GM18909 (cell line): Measurements from ENCODE around the gene MMP10.
"Not testable (repeated sequence)": the region's sequence is repeated elsewhere in the genome, so short reads cannot be mapped to it uniquely, and the experiment has no call there.

Source experiments
- ATAC-seq: cut with Tn5 transposase; IDR thresholded peaks from one replicate; pipeline ENCODE4 v1.9.1; 2021; ENCODE audit warnings: mild to moderate bottlenecking; ENCODE audit not compliant: unreplicated experiment, poor library complexity

MMP10 gene

DNA sequence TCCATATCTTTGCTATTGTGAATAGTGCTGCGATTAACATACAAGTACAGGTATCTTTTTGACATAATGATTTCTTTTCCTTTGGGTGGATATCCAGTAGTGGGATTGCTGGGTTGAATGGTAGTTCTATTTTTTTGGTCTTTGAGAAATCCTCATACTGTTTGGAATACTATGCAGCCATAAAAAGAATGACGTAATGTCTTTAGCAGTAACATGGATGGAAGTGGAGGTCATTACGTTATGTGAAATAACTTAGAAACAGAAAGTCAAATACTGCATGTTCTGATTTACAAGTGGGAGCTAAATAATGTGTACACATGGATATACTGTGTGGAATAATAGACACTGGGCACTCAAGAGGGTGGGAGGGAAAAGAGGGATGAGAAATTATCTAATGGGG is 4.0 kb upstream of the MMP10 start:
- no peak for ATAC-seq

DNA sequence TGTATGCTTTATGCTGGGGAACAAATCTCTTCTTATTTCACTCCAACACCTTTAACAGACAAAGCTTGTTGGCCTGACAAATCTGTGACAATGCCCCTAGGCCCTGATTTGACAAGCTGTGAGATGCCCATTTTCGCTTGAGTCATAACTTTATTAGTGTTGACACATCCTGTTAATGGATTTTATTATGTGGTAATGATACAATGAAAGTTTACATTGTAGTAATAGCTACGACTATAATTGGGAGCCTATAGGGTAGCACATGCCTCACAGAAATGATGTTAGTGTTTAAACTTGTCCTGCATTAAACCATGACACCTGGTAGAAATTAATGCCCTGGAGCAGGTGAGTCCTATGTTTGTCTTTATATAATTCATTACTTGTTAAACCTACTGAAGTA is 3.3 kb upstream of the MMP10 start:
- no peak for ATAC-seq

DNA sequence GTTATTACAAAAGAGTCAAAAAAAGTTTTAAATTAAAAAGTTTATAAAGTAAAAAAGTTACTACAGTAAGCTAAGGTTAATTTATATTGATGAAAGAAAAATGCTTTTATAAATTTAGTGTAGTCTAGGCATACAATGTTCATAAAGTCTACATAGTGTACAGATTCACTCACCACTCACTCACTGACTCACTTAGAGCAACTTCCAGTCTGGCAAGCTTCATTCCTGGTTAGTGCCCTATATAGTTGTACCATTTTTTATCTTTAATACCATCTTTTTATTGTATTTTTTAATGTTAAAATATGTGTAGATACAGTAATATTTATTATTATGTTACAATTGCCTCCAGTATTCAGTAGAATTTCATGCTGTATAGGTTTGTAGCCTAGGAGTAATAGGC is 2.6 kb upstream of the MMP10 start:
- no peak for ATAC-seq

DNA sequence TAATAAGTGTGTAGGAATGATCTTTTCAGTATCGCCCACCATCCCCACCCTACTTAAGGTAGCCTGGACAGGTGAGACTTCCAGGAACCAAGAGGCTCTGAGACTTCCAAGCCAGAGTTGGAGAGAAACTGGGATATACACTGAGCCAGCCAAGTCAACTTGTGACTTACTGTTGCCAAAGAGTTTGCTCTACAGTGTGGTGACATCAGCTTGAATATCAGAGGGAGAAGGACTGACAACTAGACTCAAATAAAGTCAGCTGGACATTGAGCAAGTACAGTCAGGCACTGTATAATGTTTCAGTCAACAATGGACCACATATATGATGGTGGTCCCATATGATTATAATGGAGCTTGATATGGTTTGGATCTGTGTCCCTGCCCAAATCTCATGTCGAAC is 1.2 kb upstream of the MMP10 start:
- ATAC-seq: no peak

DNA sequence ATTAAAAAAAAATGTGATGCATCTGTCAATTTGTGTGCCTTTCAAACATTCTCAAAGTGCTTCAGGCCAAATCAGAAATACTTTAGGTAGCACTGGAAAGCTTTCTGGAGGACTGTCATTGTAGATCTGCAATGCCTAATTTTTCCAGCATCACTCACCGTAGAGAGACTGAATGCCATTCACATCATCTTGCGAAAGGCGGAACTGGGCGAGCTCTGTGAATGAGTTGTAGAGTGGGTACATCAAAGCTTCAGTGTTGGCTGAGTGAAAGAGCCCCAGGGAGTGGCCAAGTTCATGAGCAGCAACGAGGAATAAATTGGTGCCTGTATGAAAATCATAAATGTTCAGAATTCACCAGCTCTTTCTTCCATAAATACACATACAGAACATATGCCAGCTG is 4.0 kb downstream of the MMP10 start:
- no peak for ATAC-seq

DNA sequence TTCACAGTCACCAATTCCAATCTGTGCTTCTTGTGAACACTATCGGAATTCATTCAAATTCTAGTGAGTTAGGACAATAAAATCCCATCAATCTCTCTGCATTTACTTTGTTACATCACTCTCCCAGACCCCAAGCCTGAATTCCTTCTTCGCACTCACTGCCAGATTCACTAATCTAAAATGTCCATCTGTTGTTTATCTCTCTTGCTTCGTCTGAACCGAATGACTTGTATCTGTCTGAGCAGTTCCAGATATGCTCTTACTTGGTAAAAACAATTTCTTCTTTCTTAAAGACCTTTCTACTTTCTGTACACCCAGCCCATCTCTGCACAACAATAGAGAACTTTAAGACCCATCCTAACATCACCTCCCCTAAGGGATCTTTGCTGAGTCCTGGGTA is 7.0 kb downstream of the MMP10 start:
- ATAC-seq: no peak

DNA sequence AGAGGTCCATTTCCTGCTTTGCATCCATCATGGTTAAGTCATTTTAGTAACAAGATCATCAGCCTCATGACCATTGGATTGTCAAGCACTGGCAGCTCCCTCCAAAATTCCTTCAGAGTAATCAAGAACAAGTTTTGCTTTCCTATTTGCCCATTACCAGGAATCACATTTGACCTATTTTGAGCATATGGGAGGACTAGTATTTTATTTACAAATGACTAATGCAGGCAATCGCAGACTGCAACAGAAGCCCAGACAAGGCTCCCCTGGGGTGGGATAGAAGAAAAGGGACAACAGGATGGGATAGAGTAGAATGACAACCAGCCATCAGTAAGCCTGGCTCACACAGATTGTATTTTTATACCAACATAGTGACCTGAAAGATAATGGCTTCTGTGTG is 9.1 kb downstream of the MMP10 start:
- no peak for ATAC-seq

DNA sequence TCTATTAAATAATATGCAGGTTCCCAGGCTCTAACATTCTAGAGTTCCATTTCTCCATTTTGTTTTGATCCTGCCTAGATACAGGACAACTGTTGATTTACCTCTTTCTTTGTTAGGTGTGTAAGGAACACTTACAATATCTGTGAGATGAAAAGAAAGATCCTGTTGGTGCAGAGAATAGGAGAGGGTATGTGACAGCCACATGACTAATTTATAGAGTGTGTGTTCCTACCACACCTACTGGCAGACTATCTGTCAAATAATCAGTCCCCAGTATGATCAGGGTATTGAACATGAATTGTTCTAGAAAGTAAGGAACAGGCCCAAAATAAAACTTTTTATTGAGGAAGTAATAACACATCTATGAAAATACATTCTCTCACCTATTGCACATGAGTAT is 10.2 kb downstream of the MMP10 start:
- ATAC-seq: no peak

DNA sequence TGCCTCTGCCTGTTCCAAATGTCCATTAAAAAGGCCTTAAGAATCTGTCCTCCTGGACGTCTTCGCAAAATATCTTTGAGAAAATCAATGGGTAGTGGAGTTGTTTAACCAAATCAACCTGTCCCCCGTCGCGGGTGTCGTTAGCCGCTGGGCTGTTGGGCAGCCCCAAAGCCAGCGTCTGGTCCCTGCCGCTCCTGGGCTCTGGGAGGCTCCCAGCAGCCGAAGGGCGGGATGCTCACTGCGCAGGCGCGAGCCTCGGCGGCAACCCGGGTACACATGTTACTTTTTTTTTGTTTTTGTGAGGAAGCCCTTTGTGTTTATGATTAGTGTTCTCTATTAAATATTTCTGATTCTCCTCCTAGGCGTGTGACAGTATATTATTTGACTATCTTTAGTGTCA is 12.6 kb downstream of the MMP10 start:
- no peak for ATAC-seq

DNA sequence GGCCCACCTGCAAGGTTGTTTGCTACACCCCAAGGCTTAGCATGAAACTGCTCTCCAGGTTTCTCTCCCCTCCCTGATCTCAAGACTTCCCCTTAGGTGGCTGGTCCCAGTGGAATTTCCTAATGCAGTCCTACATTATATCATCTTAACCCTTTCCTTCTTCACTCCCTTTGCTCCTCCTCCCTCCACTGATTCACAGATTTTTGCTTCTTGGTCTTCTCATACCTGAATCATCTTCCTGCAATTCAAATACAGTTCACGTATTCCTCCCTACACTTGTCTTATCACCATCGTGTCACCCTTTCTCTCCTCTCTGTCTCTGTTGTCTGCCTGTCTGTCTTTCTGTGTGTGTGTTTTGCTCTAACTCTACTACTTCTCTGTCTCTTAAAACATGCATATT is 17.0 kb downstream of the MMP10 start:
- ATAC-seq: no peak

DNA sequence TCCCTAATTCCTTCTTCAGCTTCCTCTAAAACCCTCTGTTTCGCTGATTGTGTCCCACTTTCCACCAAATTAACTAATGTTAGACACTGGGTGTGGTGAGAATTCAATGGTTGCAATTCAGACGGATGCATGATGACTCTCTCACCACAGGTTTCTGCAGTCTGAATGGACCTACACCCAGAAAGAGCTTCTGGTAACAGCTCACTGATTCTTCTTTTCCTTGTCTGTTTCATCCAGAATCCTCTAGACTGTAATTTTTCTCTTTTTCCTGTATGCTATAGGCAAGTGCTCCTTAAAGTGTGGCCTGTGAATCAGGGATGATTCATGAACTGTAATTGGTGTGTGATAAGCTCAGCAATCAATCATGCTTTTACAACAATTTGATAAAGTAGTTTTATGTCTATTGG is 18.1 kb downstream of the MMP10 start:
- no peak for ATAC-seq

DNA sequence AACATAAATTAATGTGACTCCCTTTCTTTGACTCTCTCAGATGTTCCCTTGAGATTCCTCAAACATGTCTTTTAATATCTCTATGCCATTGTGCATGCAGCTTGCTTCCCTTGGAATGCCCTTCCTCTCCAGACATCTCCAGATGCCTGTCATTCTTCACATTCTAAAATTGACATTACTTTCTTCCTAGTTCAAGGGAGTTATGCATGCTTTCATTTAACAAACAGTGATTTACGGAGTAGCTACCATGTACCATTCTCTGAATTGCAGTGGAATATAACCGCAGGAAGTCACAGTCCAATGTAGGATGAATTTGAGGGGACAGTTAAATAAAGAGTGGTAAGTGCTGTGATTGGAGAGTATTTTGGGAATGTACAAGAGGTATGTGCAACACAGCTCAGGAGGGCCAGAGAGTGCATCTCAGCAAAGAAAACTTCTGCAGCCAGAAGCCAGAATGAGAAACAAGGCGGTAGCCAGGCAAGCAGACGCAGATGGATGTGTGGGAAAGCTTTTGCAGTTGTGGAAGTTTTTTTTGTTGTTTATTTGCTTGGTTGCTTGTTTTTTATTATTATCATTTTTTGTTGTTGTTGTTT is 18.7 kb downstream of the MMP10 start:
- no peak for ATAC-seq

DNA sequence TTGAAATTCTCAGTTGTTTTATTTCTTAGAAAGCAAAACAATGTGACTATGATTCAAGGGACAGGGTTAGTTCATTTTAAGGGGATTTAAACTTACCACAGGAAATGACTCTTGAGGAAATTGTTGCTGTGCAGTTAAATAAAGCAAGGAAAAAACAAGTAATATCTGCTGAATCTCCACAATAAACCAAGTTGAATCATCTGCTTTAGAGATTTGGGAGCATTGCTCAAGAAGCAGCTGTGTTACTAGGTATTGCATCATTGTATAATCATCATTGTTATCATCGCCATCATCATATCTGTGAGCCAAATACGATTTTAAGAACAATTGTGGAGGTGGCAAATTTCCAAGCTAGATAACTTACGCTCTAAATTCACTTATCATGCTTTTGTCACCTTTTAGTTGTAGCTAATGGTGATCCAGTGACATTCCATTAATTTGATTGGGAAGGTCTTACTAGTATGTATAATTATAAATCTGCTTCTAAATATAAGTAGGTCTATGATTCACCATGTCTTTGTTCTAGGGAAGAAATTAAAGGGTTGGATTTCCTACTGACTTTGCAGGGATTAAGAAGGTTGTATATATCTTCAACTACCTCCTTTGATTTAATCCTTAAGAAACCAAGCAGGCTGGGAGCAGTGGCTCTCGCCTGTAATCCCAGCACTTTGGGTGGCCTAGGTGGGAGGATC is 19.9 kb downstream of the MMP10 start:
- ATAC-seq: no peak

DNA sequence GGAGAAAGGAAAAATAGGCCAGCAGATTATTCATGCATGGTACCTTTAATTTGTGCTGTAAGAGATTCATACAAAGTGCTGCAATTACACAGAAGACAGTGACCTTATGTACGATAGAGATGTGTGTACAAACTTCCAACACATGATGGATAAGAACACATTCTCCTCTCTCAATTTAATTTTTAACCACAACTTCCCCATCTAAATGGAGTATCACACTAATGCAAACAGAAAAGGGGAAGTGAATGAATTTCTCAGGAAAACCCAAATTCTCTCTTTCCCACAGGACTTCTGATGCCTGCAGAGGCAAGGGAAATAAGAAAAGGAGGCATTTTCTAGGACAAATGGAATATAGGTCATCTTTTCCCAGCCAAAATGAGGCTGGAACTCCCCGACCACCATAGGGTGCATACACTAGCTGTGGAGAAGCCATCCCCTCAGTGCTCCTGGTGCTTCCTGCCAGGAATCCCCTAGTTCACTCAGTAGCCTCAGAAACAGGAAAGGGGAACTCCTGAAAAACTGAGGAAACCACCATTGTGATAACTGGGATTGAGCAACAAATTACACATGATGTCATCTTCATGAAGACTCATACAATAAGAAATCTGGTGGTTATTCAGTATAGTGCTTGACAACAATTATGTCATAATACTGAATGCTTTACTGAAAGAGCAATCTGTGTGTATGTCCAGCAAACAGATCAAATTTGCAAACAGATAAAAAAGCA is 22.4 kb downstream of the MMP10 start:
- no peak for ATAC-seq

DNA sequence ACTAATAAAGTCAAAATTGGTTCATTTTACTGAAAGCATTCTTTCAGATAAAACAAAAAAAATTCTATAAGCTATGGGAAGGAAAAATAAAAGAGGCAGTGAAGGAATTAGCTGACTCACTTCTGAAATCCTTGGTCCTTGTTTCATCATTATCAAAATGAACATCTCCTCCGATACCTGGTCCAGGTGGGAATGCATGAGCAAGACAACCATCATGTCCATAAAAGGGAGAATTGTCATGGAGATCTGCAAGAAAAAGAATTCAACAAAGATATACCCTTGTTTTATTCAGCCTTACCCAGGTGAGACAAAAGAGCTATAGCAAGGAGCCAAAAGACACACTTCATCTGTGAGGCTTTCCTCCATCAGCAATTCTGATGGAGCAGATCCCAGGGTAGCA is 27.2 kb downstream of the MMP10 start:
- ATAC-seq: no peak

DNA sequence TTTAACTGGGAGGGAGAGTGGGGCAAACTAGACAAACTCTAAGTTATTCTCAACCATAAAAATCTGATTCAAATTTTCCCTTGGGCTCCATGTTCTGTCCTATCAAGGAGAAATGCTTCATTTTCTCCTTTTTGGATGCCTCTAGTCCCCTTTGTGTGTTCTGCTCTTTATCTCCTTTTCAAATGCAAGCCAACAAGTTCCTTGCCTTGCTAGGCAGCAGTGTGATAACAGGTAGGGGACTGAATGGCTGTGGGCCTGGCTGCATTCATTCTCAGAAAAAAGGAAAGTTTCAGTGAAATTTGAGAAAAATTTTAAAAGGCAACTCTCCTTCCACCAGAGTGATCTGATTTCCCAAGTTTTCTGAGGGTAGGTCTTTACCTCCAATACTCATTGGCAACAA is 28.8 kb downstream of the MMP10 start:
- no peak for ATAC-seq

DNA sequence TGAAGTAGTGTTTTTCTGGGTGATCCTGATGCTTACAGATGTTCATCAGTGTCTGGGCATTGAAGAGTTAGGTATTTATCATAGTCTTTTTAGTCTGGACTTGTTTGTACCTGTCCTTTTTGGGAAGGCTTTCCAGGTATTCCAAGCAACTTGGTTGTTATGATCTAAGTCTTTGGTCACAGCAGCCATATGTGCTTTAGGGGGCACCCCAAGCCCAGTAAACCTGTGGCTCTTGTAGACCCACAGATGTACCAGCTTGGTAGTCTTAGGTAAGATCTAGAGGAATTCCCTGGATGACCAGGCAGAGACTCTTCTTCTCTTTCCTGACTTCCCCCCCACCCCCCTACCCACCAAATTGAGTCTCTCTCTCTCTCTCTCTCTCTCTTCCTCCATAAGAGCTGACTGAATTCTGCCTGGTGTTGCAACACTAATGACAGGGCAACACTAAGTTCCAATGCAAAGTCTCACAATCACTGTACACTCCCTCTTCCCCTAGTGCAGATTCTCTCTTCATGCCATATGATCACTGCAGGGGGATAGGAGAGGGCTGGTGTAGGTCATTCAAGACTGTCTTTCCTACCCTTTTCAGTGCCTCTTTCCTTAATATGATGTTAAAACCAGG is 31.2 kb downstream of the MMP10 start:
- ATAC-seq: no peak

DNA sequence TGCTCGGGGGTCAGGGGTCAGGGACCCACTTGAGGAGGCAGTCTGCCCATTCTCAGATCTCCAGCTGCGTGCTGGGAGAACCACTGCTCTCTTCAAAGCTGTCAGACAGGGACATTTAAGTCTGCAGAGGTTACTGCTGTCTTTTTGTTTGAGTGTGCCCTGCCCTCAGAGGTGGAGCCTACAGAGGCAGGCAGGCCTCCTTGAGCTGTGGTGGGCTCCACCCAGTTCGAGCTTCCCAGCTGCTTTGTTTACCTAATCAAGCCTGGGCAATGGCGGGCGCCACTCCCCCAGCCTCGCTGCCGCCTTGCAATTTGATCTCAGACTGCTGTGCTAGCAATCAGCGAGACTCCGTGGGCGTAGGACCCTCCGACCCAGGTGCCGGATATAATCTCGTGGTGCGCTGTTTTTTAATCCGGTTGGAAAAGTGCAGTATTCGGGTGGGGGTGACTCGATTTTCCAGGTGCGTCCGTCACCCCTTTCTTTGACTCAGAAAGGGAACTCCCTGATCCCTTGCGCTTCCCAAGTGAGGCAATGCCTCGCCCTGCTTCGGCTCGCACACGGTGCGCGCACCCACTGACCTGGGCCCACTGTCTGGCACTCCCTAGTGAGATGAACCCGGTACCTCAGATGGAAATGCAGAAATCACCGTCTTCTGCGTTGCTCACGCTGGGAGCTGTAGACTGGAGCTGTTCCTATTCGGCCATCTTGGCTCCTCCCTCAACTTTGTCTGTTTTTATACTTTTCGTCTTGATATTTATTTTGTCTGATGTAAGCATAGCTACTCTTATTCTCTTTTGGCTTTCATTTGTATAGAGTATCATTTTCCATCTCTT is 33.5 kb downstream of the MMP10 start:
- ATAC-seq: not testable (repeated sequence)

DNA sequence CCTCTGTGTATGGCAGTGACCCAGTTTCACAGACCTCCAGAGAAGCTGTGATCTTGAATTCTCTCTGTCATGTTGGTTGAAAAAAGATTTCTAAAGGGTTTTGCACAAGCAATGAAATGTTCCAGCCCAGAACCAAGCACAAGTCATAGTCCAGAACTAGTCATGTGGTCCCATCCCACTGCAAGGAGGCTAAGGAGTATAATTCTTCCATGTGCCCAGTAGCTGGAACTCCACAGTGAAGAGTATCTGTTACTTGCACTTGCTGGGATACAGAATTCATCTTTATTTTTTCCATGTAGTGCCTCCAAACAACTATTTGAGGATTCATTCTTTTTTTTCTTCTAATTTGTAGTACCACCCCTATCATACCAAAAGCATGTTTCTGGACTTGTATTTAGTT is 45.8 kb downstream of the MMP10 start:
- no peak for ATAC-seq

DNA sequence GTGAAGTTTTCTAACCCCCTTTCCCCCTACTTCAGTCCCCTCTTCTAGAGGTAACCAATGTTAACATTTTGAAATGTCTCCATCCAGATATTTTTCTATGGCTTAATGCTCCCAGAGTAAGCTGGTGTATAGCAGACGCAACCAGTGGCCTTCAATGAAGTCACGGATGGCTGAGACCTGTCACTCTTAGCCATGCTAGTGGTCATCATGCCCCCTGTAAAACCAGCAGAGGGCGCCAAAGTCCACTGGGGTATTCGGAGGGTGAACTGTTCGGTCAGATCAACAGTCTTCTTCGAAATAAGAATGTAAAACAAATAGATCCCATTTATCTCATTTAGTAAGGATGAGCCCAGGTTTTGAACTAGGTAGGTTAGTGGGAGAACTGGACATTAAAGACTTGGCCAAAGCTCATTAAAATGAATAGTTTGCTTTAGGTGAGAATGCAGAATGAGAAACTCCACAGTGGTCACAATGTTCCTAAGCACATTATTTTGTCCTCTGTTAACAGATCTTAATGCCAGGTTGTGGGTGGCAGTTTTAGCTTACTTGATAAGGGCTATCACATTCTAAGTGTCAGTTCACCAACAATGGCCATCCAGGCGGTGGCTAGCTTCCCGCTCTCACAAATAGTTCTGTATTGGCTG is 47.1 kb downstream of the MMP10 start:
- peak; percentile 91 for ATAC-seq
